ENCODE data around the gene GABARAPL2.
A peak's percentile ranks its signal among the peaks of the same experiment; 100 is the strongest.
"Not testable (repeated sequence)": the region's sequence is repeated elsewhere in the genome, so short reads cannot be mapped to it uniquely, and the experiment has no call there.

The GABARAPL2 gene

DNA sequence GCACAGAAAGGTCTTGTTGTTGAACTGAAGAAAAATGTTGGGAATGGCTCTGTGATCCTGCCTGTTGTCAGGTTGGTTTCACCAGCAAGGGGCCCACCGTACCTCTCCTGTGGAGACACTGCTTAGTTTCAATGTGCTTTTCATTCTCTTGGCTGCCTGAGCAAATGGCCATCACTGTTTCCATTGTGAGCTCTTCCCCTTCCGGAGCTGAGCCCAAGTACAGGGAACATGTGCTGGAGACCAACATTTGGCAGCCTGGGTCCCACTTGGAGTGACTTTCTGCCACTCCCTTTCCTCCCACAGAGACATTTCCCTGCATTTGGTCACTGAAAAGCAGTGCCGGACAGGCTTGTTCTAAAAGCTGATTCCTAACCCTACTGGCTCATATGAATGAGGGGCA lies 23.1 kb downstream of the GABARAPL2 start:
- H3K36me3 ChIP-seq (ENCODE audit: control insufficient read depth, insufficient read depth, low read length) = no peaks in the 10 kb centered on the region
- no peaks in the 10 kb centered on the region for H3K9me3 ChIP-seq (ENCODE audit: control insufficient read depth, insufficient read depth, low read length)
- no peaks in the 10 kb centered on the region for H3K27me3 ChIP-seq (ENCODE audit: control insufficient read depth, insufficient read depth, low read length)
- DNase-seq (ENCODE audit: low read depth, low spot score) = no peak
- H3K4me3 ChIP-seq (ENCODE audit: low read length) = no peak overlapping the region
- H3K4me1 ChIP-seq (ENCODE audit: control insufficient read depth, insufficient read depth, low read length) = peaks cover 2% of the 10 kb centered on the region; the same call in 1 of the 2 replicates
- WGBS (ENCODE audit: insufficient coverage, insufficient read length) = no CpG with 5 or more reads among the region's 3 CpGs
- H3K27ac ChIP-seq (ENCODE audit: low read length) = no peak overlapping the region

DNA sequence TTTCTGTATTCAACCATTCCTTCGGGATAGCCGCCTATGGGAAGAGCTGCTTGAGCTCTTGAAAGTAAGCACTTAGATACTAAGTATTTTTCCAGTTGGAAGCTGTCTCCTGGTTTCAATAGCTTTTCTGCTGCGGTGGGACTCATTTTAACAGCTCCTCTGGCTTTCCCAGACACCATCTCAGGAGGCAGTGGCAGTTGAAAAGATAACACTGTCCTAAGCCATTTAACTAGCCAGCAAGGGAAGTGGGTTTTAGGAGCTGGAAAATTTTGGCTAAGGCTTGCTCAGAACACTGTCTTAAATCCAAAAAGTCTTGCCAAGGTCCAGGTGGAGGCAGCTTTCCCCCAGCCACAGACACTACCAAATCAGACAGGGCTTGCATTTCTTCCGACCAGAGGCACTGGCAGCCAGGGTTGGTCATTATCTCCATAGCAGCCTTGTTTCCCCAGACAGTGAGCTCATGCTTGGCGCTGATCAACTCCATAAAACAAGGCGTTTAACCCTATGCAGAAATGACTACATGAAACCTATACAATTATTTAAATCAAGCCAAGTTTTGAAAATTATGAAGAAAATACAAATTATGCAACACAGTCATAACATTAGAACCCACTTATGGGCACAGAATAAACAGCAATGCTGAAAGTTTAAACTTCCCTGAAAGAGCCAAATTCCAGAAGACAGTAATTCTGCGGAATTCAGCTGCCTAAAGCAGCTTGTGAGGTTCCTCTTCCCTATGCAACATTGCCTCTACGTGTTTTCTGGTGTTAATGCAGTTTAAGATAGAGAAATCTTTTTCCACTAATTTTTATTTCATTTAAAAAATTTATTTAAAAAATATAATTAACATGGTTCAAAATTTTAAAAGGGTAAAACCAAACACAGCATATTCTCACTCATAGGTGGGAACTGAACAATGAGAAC lies 25.0 kb downstream of the GABARAPL2 start:
- WGBS (ENCODE audit: insufficient coverage, insufficient read length) = no CpG with 5 or more reads among the region's 8 CpGs
- no peak overlapping the region for H3K4me3 ChIP-seq (ENCODE audit: low read length)
- DNase-seq (ENCODE audit: low read depth, low spot score) = no peak

DNA sequence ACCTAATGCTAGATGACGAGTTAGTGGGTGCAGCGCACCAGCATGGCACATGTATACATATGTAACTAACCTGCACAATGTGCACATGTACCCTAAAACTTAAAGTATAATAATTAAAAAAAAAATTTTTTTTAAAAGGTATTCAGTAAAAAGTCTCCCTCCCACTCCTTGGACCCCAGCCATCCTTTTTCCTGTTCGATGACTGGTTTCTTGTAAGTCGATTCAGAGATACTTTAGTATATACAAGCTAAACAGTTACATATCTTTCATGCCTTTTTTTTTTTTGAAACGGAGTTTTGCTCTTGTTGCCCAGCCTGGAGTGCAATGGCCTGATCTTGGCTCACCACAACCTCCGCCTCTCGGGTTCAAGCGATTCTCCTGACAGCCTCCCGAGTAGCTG lies 25.7 kb downstream of the GABARAPL2 start:
- H3K9me3 ChIP-seq (ENCODE audit: control insufficient read depth, insufficient read depth, low read length); H3K36me3 ChIP-seq (ENCODE audit: control insufficient read depth, insufficient read depth, low read length); DNase-seq (ENCODE audit: low read depth, low spot score); H3K27me3 ChIP-seq (ENCODE audit: control insufficient read depth, insufficient read depth, low read length); H3K4me1 ChIP-seq (ENCODE audit: control insufficient read depth, insufficient read depth, low read length); H3K27ac ChIP-seq (ENCODE audit: low read length); H3K4me3 ChIP-seq (ENCODE audit: low read length): not testable (repeated sequence)
- no CpG with 5 or more reads among the region's 9 CpGs for WGBS (ENCODE audit: insufficient coverage, insufficient read length)

More for the DNA sequence above, 25.0 kb downstream of the GABARAPL2 start:
- Histone ChIP-seq H3K9me3 (ENCODE audit: control insufficient read depth, insufficient read depth, low read length) (no peaks in the 10 kb centered on the region), H3K4me1 (ENCODE audit: control insufficient read depth, insufficient read depth, low read length) (peaks cover 2% of the 10 kb centered on the region; the same call in 1 of the 2 replicates), H3K27ac (ENCODE audit: low read length) (no peak overlapping the region), H3K27me3 (ENCODE audit: control insufficient read depth, insufficient read depth, low read length) (no peaks in the 10 kb centered on the region), H3K36me3 (ENCODE audit: control insufficient read depth, insufficient read depth, low read length) (no peaks in the 10 kb centered on the region)

GRCh38 chr16:75593308-75593707 lies 27.1 kb downstream of the GABARAPL2 start:
- Histone ChIP-seq H3K36me3 (ENCODE audit: control insufficient read depth, insufficient read depth, low read length) (no peaks in the 10 kb centered on the region; the same call in 1 of the 2 replicates), H3K9me3 (ENCODE audit: control insufficient read depth, insufficient read depth, low read length) (no peaks in the 10 kb centered on the region), H3K4me1 (ENCODE audit: control insufficient read depth, insufficient read depth, low read length) (peaks cover 2% of the 10 kb centered on the region; the same call in 1 of the 2 replicates), H3K4me3 (ENCODE audit: low read length) (no peak overlapping the region), H3K27me3 (ENCODE audit: control insufficient read depth, insufficient read depth, low read length) (no peaks in the 10 kb centered on the region), H3K27ac (ENCODE audit: low read length) (no peak overlapping the region)
- no peak for DNase-seq (ENCODE audit: low read depth, low spot score)
- WGBS (ENCODE audit: insufficient coverage, insufficient read length) = no CpG with 5 or more reads among the region's 6 CpGs

GRCh38 chr16:75593825-75594820 lies 27.9 kb downstream of the GABARAPL2 start:
- H3K9me3 ChIP-seq (ENCODE audit: control insufficient read depth, insufficient read depth, low read length) = no peaks in the 10 kb centered on the region
- no peaks in the 10 kb centered on the region; the same call in 1 of the 2 replicates for H3K36me3 ChIP-seq (ENCODE audit: control insufficient read depth, insufficient read depth, low read length)
- DNase-seq (ENCODE audit: low read depth, low spot score) = peak; percentile 67
- no peaks in the 10 kb centered on the region for H3K27me3 ChIP-seq (ENCODE audit: control insufficient read depth, insufficient read depth, low read length)
- H3K4me3 ChIP-seq (ENCODE audit: low read length) = no peak overlapping the region
- no peak overlapping the region for H3K27ac ChIP-seq (ENCODE audit: low read length)
- H3K4me1 ChIP-seq (ENCODE audit: control insufficient read depth, insufficient read depth, low read length) = peaks cover 2% of the 10 kb centered on the region; the same call in 1 of the 2 replicates
- WGBS (ENCODE audit: insufficient coverage, insufficient read length) = no CpG with 5 or more reads among the region's 17 CpGs

- Histone ChIP-seq H3K27me3 (ENCODE audit: control insufficient read depth, insufficient read depth, low read length) (no peaks in the 10 kb centered on the region), H3K4me3 (ENCODE audit: low read length) (no peak overlapping the region), H3K4me1 (ENCODE audit: control insufficient read depth, insufficient read depth, low read length) (no peaks in the 10 kb centered on the region), H3K9me3 (ENCODE audit: control insufficient read depth, insufficient read depth, low read length) (no peaks in the 10 kb centered on the region), H3K27ac (ENCODE audit: low read length) (no peak overlapping the region), H3K36me3 (ENCODE audit: control insufficient read depth, insufficient read depth, low read length) (peaks cover 22% of the 10 kb centered on the region; the same call in 1 of the 2 replicates)
- no peak for DNase-seq (ENCODE audit: low read depth, low spot score)
- WGBS (ENCODE audit: insufficient coverage, insufficient read length) = no CpG with 5 or more reads among the region's 6 CpGs
Measured at GRCh38 chr16:75599452-75600277, 33.5 kb downstream of the GABARAPL2 start.

- H3K9me3 ChIP-seq (ENCODE audit: control insufficient read depth, insufficient read depth, low read length) = no peaks in the 10 kb centered on the region
- WGBS (ENCODE audit: insufficient coverage, insufficient read length) = no CpG with 5 or more reads among the region's 4 CpGs
- no peak overlapping the region for H3K27ac ChIP-seq (ENCODE audit: low read length)
- H3K4me3 ChIP-seq (ENCODE audit: low read length) = no peak overlapping the region
- H3K36me3 ChIP-seq (ENCODE audit: control insufficient read depth, insufficient read depth, low read length) = peaks cover 24% of the 10 kb centered on the region; the same call in 1 of the 2 replicates
- DNase-seq (ENCODE audit: low read depth, low spot score) = no peak
- H3K27me3 ChIP-seq (ENCODE audit: control insufficient read depth, insufficient read depth, low read length) = no peaks in the 10 kb centered on the region
- no peaks in the 10 kb centered on the region for H3K4me1 ChIP-seq (ENCODE audit: control insufficient read depth, insufficient read depth, low read length)
Measured at GRCh38 chr16:75603241-75603640, 37.1 kb downstream of the GABARAPL2 start.

- peaks cover 25% of the 10 kb centered on the region; the same call in 1 of the 2 replicates for H3K36me3 ChIP-seq (ENCODE audit: control insufficient read depth, insufficient read depth, low read length)
- H3K27me3 ChIP-seq (ENCODE audit: control insufficient read depth, insufficient read depth, low read length) = no peaks in the 10 kb centered on the region
- no peaks in the 10 kb centered on the region for H3K9me3 ChIP-seq (ENCODE audit: control insufficient read depth, insufficient read depth, low read length)
- no peak for DNase-seq (ENCODE audit: low read depth, low spot score)
- no peak overlapping the region for H3K27ac ChIP-seq (ENCODE audit: low read length)
- H3K4me3 ChIP-seq (ENCODE audit: low read length) = no peak overlapping the region
- no peaks in the 10 kb centered on the region for H3K4me1 ChIP-seq (ENCODE audit: control insufficient read depth, insufficient read depth, low read length)
- WGBS (ENCODE audit: insufficient coverage, insufficient read length) = no CpG with 5 or more reads among the region's 1 CpG
Measured at GRCh38 chr16:75606507-75606906, 40.3 kb downstream of the GABARAPL2 start.

GRCh38 chr16:75614066-75614897 lies 48.1 kb downstream of the GABARAPL2 start:
- Histone ChIP-seq H3K27me3 (ENCODE audit: control insufficient read depth, insufficient read depth, low read length) (no peaks in the 10 kb centered on the region), H3K27ac (ENCODE audit: low read length) (no peak overlapping the region), H3K4me3 (ENCODE audit: low read length) (no peak overlapping the region), H3K36me3 (ENCODE audit: control insufficient read depth, insufficient read depth, low read length) (peaks cover 24% of the 10 kb centered on the region), H3K9me3 (ENCODE audit: control insufficient read depth, insufficient read depth, low read length) (no peaks in the 10 kb centered on the region), H3K4me1 (ENCODE audit: control insufficient read depth, insufficient read depth, low read length) (no peaks in the 10 kb centered on the region)
- WGBS (ENCODE audit: insufficient coverage, insufficient read length) = no CpG with 5 or more reads among the region's 4 CpGs
- DNase-seq (ENCODE audit: low read depth, low spot score) = no peak
